ENCODE measurements around the gene SCO2. TPM values are rescaled to one million over a fixed set of nuclear protein-coding genes. Genes with fewer than 3 reads are reported as not detected.

SCO2 gene
- total RNA-seq, 2 donors from 2014 or later = 0.89 to 2.3 TPM

DNA sequence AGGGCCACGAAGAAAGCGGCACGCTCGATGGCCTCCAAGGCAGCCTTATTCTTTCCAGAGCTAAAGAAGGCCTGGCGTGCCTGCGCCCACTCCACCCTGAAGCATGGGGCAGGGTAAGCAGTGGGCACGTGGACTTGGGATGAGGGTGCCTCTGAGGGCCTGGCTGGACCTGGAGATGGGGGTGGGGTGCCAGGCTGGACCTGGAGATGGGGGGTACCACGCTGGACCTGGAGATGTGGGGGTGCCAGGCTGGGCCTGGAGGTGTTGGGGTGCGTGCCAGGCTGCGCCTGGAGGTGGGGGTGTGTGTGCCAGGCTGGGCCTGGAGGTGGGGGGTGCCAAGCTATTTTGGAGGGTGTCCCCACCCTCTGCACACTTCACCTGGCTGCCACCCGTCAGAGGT, 47.6 kb upstream of the SCO2 start:
- Mint-ChIP-seq H3K4me1 (no peaks in the 10 kb centered on the region), H3K36me3 (ENCODE audit: low read depth) (peaks cover 60% of the 10 kb centered on the region), H3K9me3 (no peaks in the 10 kb centered on the region), H3K27ac (no peak overlapping the region), H3K4me3 (no peak overlapping the region), H3K27me3 (ENCODE audit: insufficient read depth) (no peaks in the 10 kb centered on the region)
- Histone ChIP-seq H3K9ac (ENCODE audit: extremely low read depth, low read length, poor library complexity, severe bottlenecking) (no peak overlapping the region), H3K4me3 (ENCODE audit: low read length) (no peak overlapping the region), H3K4me1 (ENCODE audit: control insufficient read depth, insufficient read depth, low read length) (no peaks in the 10 kb centered on the region), H3K9me3 (ENCODE audit: control insufficient read depth, low read length) (no peaks in the 10 kb centered on the region), H3K27ac (ENCODE audit: low read depth, low read length) (no peak overlapping the region), H3K36me3 (ENCODE audit: control insufficient read depth, insufficient read depth, low read length) (peaks cover 81% of the 10 kb centered on the region), H3K27me3 (ENCODE audit: control insufficient read depth, insufficient read depth, low read length, poor library complexity, severe bottlenecking) (no peaks in the 10 kb centered on the region)
- no peak for DNase-seq
- TF ChIP-seq, protein P1, sequence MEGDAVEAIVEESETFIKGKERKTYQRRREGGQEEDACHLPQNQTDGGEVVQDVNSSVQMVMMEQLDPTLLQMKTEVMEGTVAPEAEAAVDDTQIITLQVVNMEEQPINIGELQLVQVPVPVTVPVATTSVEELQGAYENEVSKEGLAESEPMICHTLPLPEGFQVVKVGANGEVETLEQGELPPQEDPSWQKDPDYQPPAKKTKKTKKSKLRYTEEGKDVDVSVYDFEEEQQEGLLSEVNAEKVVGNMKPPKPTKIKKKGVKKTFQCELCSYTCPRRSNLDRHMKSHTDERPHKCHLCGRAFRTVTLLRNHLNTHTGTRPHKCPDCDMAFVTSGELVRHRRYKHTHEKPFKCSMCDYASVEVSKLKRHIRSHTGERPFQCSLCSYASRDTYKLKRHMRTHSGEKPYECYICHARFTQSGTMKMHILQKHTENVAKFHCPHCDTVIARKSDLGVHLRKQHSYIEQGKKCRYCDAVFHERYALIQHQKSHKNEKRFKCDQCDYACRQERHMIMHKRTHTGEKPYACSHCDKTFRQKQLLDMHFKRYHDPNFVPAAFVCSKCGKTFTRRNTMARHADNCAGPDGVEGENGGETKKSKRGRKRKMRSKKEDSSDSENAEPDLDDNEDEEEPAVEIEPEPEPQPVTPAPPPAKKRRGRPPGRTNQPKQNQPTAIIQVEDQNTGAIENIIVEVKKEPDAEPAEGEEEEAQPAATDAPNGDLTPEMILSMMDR (conservative IDR thresholded peaks at IDR 0.05) = no peak
- 95 to 100% methylated on average over 1 to 11 of the region's 11 CpGs for WGBS, 2 experiments (ENCODE audit: insufficient coverage in 1 of 2, insufficient read length in 1 of 2)

DNA sequence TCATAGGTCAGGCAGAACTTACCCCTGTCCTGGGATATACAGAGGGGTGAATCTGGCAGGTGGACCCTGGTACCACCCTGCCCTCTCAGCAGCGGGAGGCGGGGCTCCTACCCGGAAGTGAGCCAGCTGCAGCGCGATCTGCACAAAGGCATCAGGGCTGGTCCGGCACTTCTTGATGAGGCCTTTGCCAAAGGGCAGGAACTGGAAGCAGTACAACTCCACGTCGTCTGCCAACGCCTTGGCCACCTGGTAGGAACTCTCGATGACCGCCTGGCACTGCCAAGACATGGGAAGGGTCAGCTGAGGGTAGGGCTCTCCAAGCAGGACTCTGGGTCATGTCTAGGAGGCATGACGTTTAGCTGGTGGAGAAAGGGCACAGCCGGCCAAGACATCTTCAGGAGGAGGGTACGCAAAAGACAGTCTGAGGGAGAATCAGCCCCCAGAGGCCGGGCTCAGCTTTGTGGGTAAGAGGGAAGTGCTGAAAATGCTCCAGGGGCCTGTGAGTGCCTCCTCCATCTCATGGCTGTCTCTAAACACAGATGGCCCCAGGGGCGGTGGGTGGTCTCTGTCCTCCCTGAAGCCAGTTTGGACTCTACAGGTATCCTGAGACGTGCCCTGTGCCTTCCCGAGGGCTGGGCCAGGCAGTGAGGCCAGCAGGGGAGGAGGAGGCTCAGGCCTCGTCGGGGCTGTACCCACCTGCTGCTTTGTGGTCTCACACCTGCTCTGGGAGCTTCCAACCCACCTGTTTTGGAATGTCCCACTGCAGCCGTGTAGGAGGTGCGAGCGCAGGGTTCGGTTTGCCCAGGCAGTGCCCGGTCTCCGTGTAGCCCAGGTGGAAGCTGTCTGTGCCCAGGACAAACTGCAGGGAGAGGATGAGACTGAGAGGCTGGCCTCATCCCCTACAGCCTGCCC, 46.1 kb upstream of the SCO2 start:
- H3K4me3 ChIP-seq (ENCODE audit: low read length) = no peak overlapping the region
- TF ChIP-seq, protein P1 (conservative IDR thresholded peaks at IDR 0.05) = no peak
- no peaks in the 10 kb centered on the region for H3K27me3 ChIP-seq (ENCODE audit: control insufficient read depth, insufficient read depth, low read length, poor library complexity, severe bottlenecking)
- H3K9me3 Mint-ChIP-seq = no peaks in the 10 kb centered on the region
- H3K27ac ChIP-seq (ENCODE audit: low read depth, low read length) = no peak overlapping the region
- H3K4me1 Mint-ChIP-seq = no peaks in the 10 kb centered on the region
- H3K4me1 ChIP-seq (ENCODE audit: control insufficient read depth, insufficient read depth, low read length) = no peaks in the 10 kb centered on the region
- peaks cover 80% of the 10 kb centered on the region for H3K36me3 ChIP-seq (ENCODE audit: control insufficient read depth, insufficient read depth, low read length)
- no peak overlapping the region for H3K4me3 Mint-ChIP-seq
- H3K27me3 Mint-ChIP-seq (ENCODE audit: insufficient read depth) = no peaks in the 10 kb centered on the region
- no peaks in the 10 kb centered on the region for H3K9me3 ChIP-seq (ENCODE audit: control insufficient read depth, low read length)
- DNase-seq = no peak
- H3K27ac Mint-ChIP-seq = no peak overlapping the region
- H3K9ac ChIP-seq (ENCODE audit: extremely low read depth, low read length, poor library complexity, severe bottlenecking) = no peak overlapping the region
- H3K36me3 Mint-ChIP-seq (ENCODE audit: low read depth) = peaks cover 62% of the 10 kb centered on the region
- 92 to 97% methylated on average over 23 to 26 of the region's 26 CpGs for WGBS, 2 experiments (ENCODE audit: insufficient coverage in 1 of 2, insufficient read length in 1 of 2)

DNA sequence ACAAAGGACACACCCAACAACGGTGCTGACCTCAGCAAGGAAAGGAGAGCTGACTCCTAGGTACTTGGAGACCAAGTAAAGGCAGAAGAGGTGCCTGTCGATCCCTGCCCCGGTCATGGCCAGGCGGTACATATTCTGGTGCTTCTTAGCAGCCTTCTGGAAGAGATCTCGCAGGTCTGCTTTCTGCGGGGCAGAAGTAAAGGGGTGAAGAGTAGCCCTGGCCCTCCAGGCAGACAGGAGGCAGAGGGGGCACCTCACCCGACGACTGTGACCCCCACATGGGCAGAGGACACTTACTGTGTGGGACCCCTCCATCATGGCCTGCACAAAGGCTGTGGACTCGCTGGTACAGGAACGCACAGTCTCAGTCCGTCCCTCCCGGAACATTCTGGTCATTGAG, 45.5 kb upstream of the SCO2 start:
- no peaks in the 10 kb centered on the region for H3K27me3 ChIP-seq (ENCODE audit: control insufficient read depth, insufficient read depth, low read length, poor library complexity, severe bottlenecking)
- no peaks in the 10 kb centered on the region for H3K9me3 ChIP-seq (ENCODE audit: control insufficient read depth, low read length)
- WGBS, 2 experiments (ENCODE audit: insufficient coverage in 1 of 2, insufficient read length in 1 of 2) = 95 to 96% methylated on average over 10 to 12 of the region's 12 CpGs
- Mint-ChIP-seq H3K9me3 (no peaks in the 10 kb centered on the region), H3K4me1 (no peaks in the 10 kb centered on the region), H3K27ac (no peak overlapping the region), H3K27me3 (ENCODE audit: insufficient read depth) (peaks cover 2% of the 10 kb centered on the region), H3K36me3 (ENCODE audit: low read depth) (peaks cover 57% of the 10 kb centered on the region), H3K4me3 (no peak overlapping the region)
- DNase-seq = no peak
- no peak overlapping the region for H3K27ac ChIP-seq (ENCODE audit: low read depth, low read length)
- no peak overlapping the region for H3K9ac ChIP-seq (ENCODE audit: extremely low read depth, low read length, poor library complexity, severe bottlenecking)
- H3K36me3 ChIP-seq (ENCODE audit: control insufficient read depth, insufficient read depth, low read length) = peaks cover 75% of the 10 kb centered on the region
- no peaks in the 10 kb centered on the region for H3K4me1 ChIP-seq (ENCODE audit: control insufficient read depth, insufficient read depth, low read length)
- TF ChIP-seq, protein P1 (conservative IDR thresholded peaks at IDR 0.05) = no peak
- no peak overlapping the region for H3K4me3 ChIP-seq (ENCODE audit: low read length)
